Measurements from ENCODE around the gene KRT82.

- TF ChIP-seq CTCF (IDR thresholded peaks at IDR 0.05) (no peak), ZFX (IDR thresholded peaks at IDR 0.05; ENCODE audit: borderline replicate concordance) (no peak)
Observed at GRCh38 chr12:52455821-52456220, 49.7 kb upstream of the KRT82 start.

Measured in 22Rv1 (cell line).